ENCODE results near the gene MBD3L4.
"Not testable (repeated sequence)": the region's sequence is repeated elsewhere in the genome, so short reads cannot be mapped to it uniquely, and the experiment has no call there.

- TF ChIP-seq POLR2AphosphoS5 (IDR thresholded peaks at IDR 0.05; ENCODE audit: insufficient read depth, low read depth, low read length); MAX (IDR thresholded peaks at IDR 0.05; ENCODE audit: insufficient read depth, insufficient read length); POLR2A (IDR thresholded peaks at IDR 0.05; ENCODE audit: low read depth, low read length); MYC (IDR thresholded peaks at IDR 0.05; ENCODE audit: low read depth, low read length); EZH2 (IDR thresholded peaks at IDR 0.05; ENCODE audit: borderline replicate concordance, low read depth, low read length, severe bottlenecking); JUN (IDR thresholded peaks at IDR 0.05; ENCODE audit: borderline replicate concordance, insufficient read depth, insufficient read length, low read depth); GATA2 (IDR thresholded peaks at IDR 0.05; ENCODE audit: insufficient read depth, insufficient read length, low read depth, low read length); FOS (IDR thresholded peaks at IDR 0.05; ENCODE audit: borderline replicate concordance, insufficient read depth, low read length): not testable (repeated sequence)
- TF ChIP-seq CTCF (IDR thresholded peaks at IDR 0.05; ENCODE audit: extremely low read depth in 1 of 2, insufficient read depth in 1 of 2, low read depth in 1 of 2, low read length in 2 of 2), result peak; percentile 4 to 26
Measured at GRCh38 chr19:7067122-7067521, 27.1 kb upstream of the MBD3L4 start.

Measured in endothelial cell of umbilical vein (primary cell).